ENCODE results near the gene ALPK3. TPM values are rescaled to one million over a fixed set of nuclear protein-coding genes. Genes with fewer than 3 reads are reported as not detected.

Gene ALPK3
- total RNA-seq, 1 donor from 2014 or later, result 14.0 TPM

DNA sequence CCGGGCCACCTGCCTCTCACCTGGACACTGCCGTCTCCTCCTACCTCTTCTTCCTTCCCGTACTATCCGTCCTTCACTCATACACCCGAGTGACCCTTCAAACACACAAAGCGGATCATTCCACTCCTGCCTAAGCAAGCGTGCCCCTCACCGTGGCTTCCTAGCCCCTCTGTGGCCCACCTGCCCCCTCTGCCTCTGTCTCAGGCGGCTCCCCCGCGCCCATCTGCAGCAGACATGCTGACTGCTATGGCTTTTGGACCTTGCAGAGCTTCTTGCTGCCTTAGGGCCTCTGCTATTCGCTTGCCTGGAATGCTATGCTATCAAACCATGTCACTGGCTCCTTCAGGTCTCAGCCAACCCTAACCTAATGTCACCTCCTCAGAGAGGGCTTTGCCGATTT lies 105.4 kb downstream of the ALPK3 start:
- intact Hi-C loops (cut with DNase I), result no loop called here
- Histone ChIP-seq H3K27me3 (ENCODE audit: low read depth) (no peaks in the 10 kb centered on the region), H3K36me3 (no peaks in the 10 kb centered on the region), H3K27ac (no peak overlapping the region), H3K4me1 (peaks cover 8% of the 10 kb centered on the region), H3K9me3 (no peaks in the 10 kb centered on the region), H3K4me3 (no peak overlapping the region)
- TF ChIP-seq, protein P1, sequence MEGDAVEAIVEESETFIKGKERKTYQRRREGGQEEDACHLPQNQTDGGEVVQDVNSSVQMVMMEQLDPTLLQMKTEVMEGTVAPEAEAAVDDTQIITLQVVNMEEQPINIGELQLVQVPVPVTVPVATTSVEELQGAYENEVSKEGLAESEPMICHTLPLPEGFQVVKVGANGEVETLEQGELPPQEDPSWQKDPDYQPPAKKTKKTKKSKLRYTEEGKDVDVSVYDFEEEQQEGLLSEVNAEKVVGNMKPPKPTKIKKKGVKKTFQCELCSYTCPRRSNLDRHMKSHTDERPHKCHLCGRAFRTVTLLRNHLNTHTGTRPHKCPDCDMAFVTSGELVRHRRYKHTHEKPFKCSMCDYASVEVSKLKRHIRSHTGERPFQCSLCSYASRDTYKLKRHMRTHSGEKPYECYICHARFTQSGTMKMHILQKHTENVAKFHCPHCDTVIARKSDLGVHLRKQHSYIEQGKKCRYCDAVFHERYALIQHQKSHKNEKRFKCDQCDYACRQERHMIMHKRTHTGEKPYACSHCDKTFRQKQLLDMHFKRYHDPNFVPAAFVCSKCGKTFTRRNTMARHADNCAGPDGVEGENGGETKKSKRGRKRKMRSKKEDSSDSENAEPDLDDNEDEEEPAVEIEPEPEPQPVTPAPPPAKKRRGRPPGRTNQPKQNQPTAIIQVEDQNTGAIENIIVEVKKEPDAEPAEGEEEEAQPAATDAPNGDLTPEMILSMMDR (IDR thresholded peaks at IDR 0.05), result no peak
- ATAC-seq, result no peak
- DNase-seq, result no peak

Other genes with a start within 250 kb of the ALPK3 start
- gene ZSCAN2, start 216.3 kb upstream of the ALPK3 start, total RNA-seq, result 6.9 TPM
- 29.9 TPM for gene WDR73, start 163.1 kb upstream of the ALPK3 start, total RNA-seq
- 10.4 TPM for gene NMB, start 159.2 kb upstream of the ALPK3 start, total RNA-seq
- 205 TPM for gene SEC11A, start 101.2 kb upstream of the ALPK3 start, total RNA-seq
- 34.8 TPM for gene ZNF592, start 68.8 kb upstream of the ALPK3 start, total RNA-seq
- not detected for gene SLC28A1, start 67.3 kb downstream of the ALPK3 start, total RNA-seq
- gene PDE8A, start 164.5 kb downstream of the ALPK3 start, total RNA-seq, result 49.2 TPM

Data from lower lobe of right lung (tissue), 2 donors.